H9 (cell line): ENCODE measurements around the gene C11orf58. TPM values are rescaled to one million over a fixed set of nuclear protein-coding genes. Genes with fewer than 3 reads are reported as not detected.

Experiments used
- DNase-seq: peaks from one replicate; pipeline ENCODE4 v3.0.0-alpha.2; 2017
- H2AFZ ChIP-seq: one replicate; pipeline ENCODE4 v1.6.1; 2013; ENCODE audit warnings: mild to moderate bottlenecking, low read length, control low read depth, moderate library complexity
- H2AK5ac ChIP-seq: 2 replicates; pipeline ENCODE4 v1.6.1; 2013; ENCODE audit warnings: low read length, control low read depth, mixed read lengths; ENCODE audit not compliant: insufficient read length
- H2BK120ac ChIP-seq: one replicate; pipeline ENCODE4 v1.6.1; 2013; ENCODE audit warnings: low read depth, mild to moderate bottlenecking, low read length, control low read depth, inconsistent platforms; ENCODE audit not compliant: poor library complexity, severe bottlenecking
- H2BK12ac ChIP-seq: 2 replicates; pipeline ENCODE4 v1.6.1; 2013; ENCODE audit warnings: low read length, control low read depth, mixed read lengths, low read depth; ENCODE audit not compliant: insufficient read length
- H2BK15ac ChIP-seq: 2 replicates; pipeline ENCODE4 v1.6.1; 2013; ENCODE audit warnings: low read depth, low read length, control low read depth
- H2BK20ac ChIP-seq: one replicate; pipeline ENCODE4 v1.6.1; 2013; ENCODE audit warnings: low read depth, mild to moderate bottlenecking, low read length, control low read depth, inconsistent platforms; ENCODE audit not compliant: poor library complexity, severe bottlenecking
- H2BK5ac ChIP-seq: 2 replicates; pipeline ENCODE4 v1.6.1; 2013; ENCODE audit warnings: low read length, control low read depth, mixed read lengths; ENCODE audit not compliant: insufficient read length
- H3K14ac ChIP-seq: 2 replicates; pipeline ENCODE4 v1.6.1; 2013; ENCODE audit warnings: low read length, control low read depth; ENCODE audit not compliant: insufficient read depth
- H3K18ac ChIP-seq: 2 replicates; pipeline ENCODE4 v1.6.1; 2013; ENCODE audit warnings: low read depth, mild to moderate bottlenecking, mixed read lengths, low read length, control low read depth; ENCODE audit not compliant: insufficient read length
- H3K23ac ChIP-seq: 2 replicates; pipeline ENCODE4 v1.6.1; 2013; ENCODE audit warnings: low read length, control low read depth, mixed read lengths, low read depth; ENCODE audit not compliant: insufficient read length
- H3K23me2 ChIP-seq: 2 replicates; pipeline ENCODE4 v1.6.1; 2013; ENCODE audit warnings: low read depth, mild to moderate bottlenecking, mixed read lengths, low read length, control low read depth; ENCODE audit not compliant: insufficient read length, poor library complexity, severe bottlenecking
- H3K27ac ChIP-seq: 2 replicates; pipeline ENCODE4 v1.5.1; 2013; ENCODE audit warnings: low read length, control low read depth, mixed read lengths, low read depth; ENCODE audit not compliant: insufficient read length
- H3K27me3 ChIP-seq: 2 replicates; pipeline ENCODE4 v1.6.1; 2013; ENCODE audit warnings: low read length, control low read depth, inconsistent platforms; ENCODE audit not compliant: insufficient read depth
- H3K4ac ChIP-seq: 2 replicates; pipeline ENCODE4 v1.6.1; 2013; ENCODE audit warnings: low read depth, mild to moderate bottlenecking, control low read depth, inconsistent platforms, low read length, moderate library complexity
- H3K4me1 ChIP-seq: 2 replicates; pipeline ENCODE4 v1.6.1; 2013; ENCODE audit warnings: low read length, control low read depth, inconsistent platforms; ENCODE audit not compliant: insufficient read depth
- H3K4me2 ChIP-seq: 2 replicates; pipeline ENCODE4 v1.6.1; 2013; ENCODE audit warnings: low read length, control low read depth, mixed read lengths; ENCODE audit not compliant: insufficient read length, insufficient read depth
- H3K56ac ChIP-seq: 2 replicates; pipeline ENCODE4 v1.6.1; 2013; ENCODE audit warnings: low read depth, mild to moderate bottlenecking, mixed read lengths, low read length, control low read depth; ENCODE audit not compliant: insufficient read length
- H3K79me1 ChIP-seq: 2 replicates; pipeline ENCODE4 v1.6.1; 2013; ENCODE audit warnings: low read depth, mild to moderate bottlenecking, moderate library complexity, low read length, control low read depth, inconsistent platforms; ENCODE audit not compliant: insufficient read depth, poor library complexity, severe bottlenecking
- H3K79me2 ChIP-seq: 2 replicates; pipeline ENCODE4 v1.6.1; 2013; ENCODE audit warnings: low read length, control low read depth, inconsistent platforms; ENCODE audit not compliant: insufficient read depth
- H3K9ac ChIP-seq: 2 replicates; pipeline ENCODE4 v1.6.1; 2013; ENCODE audit warnings: low read length, control low read depth, mixed read lengths; ENCODE audit not compliant: insufficient read length; ENCODE audit errors: extremely low read depth
- H3K9me3 ChIP-seq: one replicate; pipeline ENCODE4 v1.6.1; 2013; ENCODE audit warnings: low read depth, low read length, inconsistent platforms; ENCODE audit not compliant: control insufficient read depth
- H3T11ph ChIP-seq: one replicate; pipeline ENCODE4 v1.6.1; 2013; ENCODE audit warnings: mild to moderate bottlenecking, low read length, control low read depth, inconsistent platforms
- H4K20me1 ChIP-seq: one replicate; pipeline ENCODE4 v1.6.1; 2013; ENCODE audit not compliant: control insufficient read depth, insufficient read length, insufficient read depth
- H4K5ac ChIP-seq: 2 replicates; pipeline ENCODE4 v1.6.1; 2013; ENCODE audit warnings: low read depth, mild to moderate bottlenecking, mixed read lengths, low read length, control low read depth; ENCODE audit not compliant: insufficient read length
- H4K8ac ChIP-seq: replicated peaks from 2 replicates; pipeline ENCODE4 v1.6.1; 2013; ENCODE audit warnings: low read length, control low read depth, mixed read lengths, low read depth; ENCODE audit not compliant: insufficient read length
- H4K91ac ChIP-seq: 2 replicates; pipeline ENCODE4 v1.6.1; 2013; ENCODE audit warnings: low read depth, mild to moderate bottlenecking, moderate library complexity, mixed read lengths, low read length, control low read depth; ENCODE audit not compliant: insufficient read length
- H3K27ac Mint-ChIP-seq, 3 experiments: 2 replicates in 2 of 3; 3 replicates in 1 of 3; pipeline ENCODE4 v1.8.0; 2020 to 2021; ENCODE audit warnings: mixed read lengths in 3 of 3, mild to moderate bottlenecking in 1 of 3, moderate library complexity in 1 of 3
- H3K27me3 Mint-ChIP-seq: 2 replicates; pipeline ENCODE4 v1.8.0; 2021; ENCODE audit warnings: low read depth, mild to moderate bottlenecking, moderate library complexity, mixed read lengths
- H3K36me3 Mint-ChIP-seq, 3 experiments: 2 replicates in 2 of 3; 3 replicates in 1 of 3; pipeline ENCODE4 v1.8.0; 2020 to 2021; ENCODE audit warnings: low read depth in 3 of 3, mixed read lengths in 3 of 3; ENCODE audit not compliant: insufficient read depth in 1 of 3
- H3K4me1 Mint-ChIP-seq, 2 experiments: 2 replicates each; pipeline ENCODE4 v1.8.0; 2020; ENCODE audit warnings: mixed read lengths in 2 of 2
- H3K4me3 Mint-ChIP-seq, 2 experiments: 2 replicates in 1 of 2; 3 replicates in 1 of 2; pipeline ENCODE4 v1.8.0; 2020 to 2021; ENCODE audit warnings: mild to moderate bottlenecking in 2 of 2, mixed read lengths in 2 of 2, moderate library complexity in 1 of 2
- H3K9me3 Mint-ChIP-seq, 2 experiments: 2 replicates in 1 of 2; 3 replicates in 1 of 2; pipeline ENCODE4 v1.8.0; 2020; ENCODE audit warnings: mild to moderate bottlenecking in 2 of 2, mixed read lengths in 2 of 2, moderate library complexity in 1 of 2
- WGBS: extraction: QIAGEN DNeasy Blood & Tissue Kit; methylation state at CpG from one replicate; pipeline ENCODE4 v1.1.7; 2013; ENCODE audit warnings: missing lambda C conversion rate, low lambda C conversion rate, mixed read lengths; ENCODE audit not compliant: insufficient read length; ENCODE audit errors: extremely low coverage; 5-methylcytosine and 5-hydroxymethylcytosine counted together
- total RNA-seq: library from RNA; stranded (reverse); gene quantifications from 2 replicates; pipeline ENCODE4 v1.2.1, GENCODE V29; 2021
- TF ChIP-seq, protein P1 (sequence below): fragments of 200-600 bp; sonication (generic); conservative IDR thresholded peaks from 3 replicates; pipeline ENCODE4 v1.8.0; 2021; ENCODE audit warnings: antibody characterized with exemption, mild to moderate bottlenecking

Gene C11orf58
- total RNA-seq, 1 experiment from 2014 or later, result 169 TPM

DNA sequence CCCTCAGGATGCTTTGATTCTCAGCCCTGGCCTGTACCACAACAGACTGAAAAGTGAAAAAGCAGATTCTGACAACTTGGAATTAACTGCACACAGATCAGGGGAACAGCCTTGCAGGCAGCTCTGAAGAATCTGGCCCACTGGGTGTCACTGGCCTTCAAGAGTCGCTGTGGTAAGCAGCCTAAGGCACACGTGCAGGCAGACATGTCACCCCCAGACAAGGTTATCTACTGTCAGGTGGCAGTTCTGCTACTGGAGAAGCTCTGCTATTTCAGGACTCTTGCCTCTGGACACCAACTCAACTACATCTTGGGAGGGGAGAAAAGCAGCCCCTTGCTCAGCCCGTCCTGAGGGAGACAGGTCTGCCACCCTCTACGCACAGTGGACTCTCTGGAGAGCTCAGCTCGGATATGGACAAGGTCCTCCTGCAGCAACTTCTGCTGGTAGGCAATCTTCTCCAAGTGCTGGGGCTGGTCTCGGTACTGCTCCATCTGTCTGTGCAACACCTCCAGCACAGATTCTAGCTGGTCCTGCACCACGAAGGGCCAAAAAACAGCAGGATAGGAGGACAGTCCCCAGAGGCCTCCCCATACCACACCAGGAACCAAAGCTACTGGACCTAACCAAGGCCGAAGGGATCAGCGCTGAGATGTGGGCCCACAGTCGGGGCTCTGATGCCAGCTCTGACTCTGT, 63.0 kb downstream of the C11orf58 start:
- peak overlapping the region in 1 of 3 experiments; percentile 53; a peak in 2 of 7 replicates for H3K27ac Mint-ChIP-seq
- H3K4ac ChIP-seq, result no peak overlapping the region
- no peak overlapping the region for H3K56ac ChIP-seq
- H3K79me1 ChIP-seq, result no peaks in the 10 kb centered on the region
- no CpG with 5 or more reads among the region's 10 CpGs for WGBS
- H2BK5ac ChIP-seq, result no peak overlapping the region
- no peak overlapping the region for H3K23ac ChIP-seq
- no peak overlapping the region for H3K4me3 Mint-ChIP-seq
- no peak overlapping the region for H2AK5ac ChIP-seq
- H3K14ac ChIP-seq, result no peak overlapping the region; the same call in 1 of the 2 replicates
- no peak overlapping the region for H2BK15ac ChIP-seq
- no peaks in the 10 kb centered on the region for H3K4me1 ChIP-seq
- no peak overlapping the region for H2AFZ ChIP-seq
- H3K4me2 ChIP-seq, result no peak overlapping the region
- no peak for DNase-seq
- no peak overlapping the region for H2BK20ac ChIP-seq
- no peaks in the 10 kb centered on the region for H3K27me3 Mint-ChIP-seq
- H2BK120ac ChIP-seq, result no peak overlapping the region
- no peaks in the 10 kb centered on the region for H3K9me3 Mint-ChIP-seq
- H4K91ac ChIP-seq, result no peak overlapping the region
- TF ChIP-seq, protein P1, sequence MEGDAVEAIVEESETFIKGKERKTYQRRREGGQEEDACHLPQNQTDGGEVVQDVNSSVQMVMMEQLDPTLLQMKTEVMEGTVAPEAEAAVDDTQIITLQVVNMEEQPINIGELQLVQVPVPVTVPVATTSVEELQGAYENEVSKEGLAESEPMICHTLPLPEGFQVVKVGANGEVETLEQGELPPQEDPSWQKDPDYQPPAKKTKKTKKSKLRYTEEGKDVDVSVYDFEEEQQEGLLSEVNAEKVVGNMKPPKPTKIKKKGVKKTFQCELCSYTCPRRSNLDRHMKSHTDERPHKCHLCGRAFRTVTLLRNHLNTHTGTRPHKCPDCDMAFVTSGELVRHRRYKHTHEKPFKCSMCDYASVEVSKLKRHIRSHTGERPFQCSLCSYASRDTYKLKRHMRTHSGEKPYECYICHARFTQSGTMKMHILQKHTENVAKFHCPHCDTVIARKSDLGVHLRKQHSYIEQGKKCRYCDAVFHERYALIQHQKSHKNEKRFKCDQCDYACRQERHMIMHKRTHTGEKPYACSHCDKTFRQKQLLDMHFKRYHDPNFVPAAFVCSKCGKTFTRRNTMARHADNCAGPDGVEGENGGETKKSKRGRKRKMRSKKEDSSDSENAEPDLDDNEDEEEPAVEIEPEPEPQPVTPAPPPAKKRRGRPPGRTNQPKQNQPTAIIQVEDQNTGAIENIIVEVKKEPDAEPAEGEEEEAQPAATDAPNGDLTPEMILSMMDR, result no peak
- no peak overlapping the region for H4K5ac ChIP-seq
- H3T11ph ChIP-seq, result no peak overlapping the region
- no peaks in the 10 kb centered on the region for H3K23me2 ChIP-seq
- no peaks in the 10 kb centered on the region for H3K9me3 ChIP-seq
- no peak overlapping the region for H3K9ac ChIP-seq
- peaks cover 0 to 7% of the 10 kb centered on the region in 2 experiments; a peak in 1 of 4 replicates for H3K4me1 Mint-ChIP-seq
- no peaks in the 10 kb centered on the region for H3K79me2 ChIP-seq
- no peaks in the 10 kb centered on the region; the same call in 1 of the 2 replicates for H3K27me3 ChIP-seq
- H3K36me3 Mint-ChIP-seq, result peaks cover 0 to 25% (median 8%) of the 10 kb centered on the region in 3 experiments; a peak in 5 of 7 replicates
- no peak overlapping the region for H4K8ac ChIP-seq
- no peak overlapping the region for H3K18ac ChIP-seq
- H4K20me1 ChIP-seq, result no peaks in the 10 kb centered on the region
- H2BK12ac ChIP-seq, result no peak overlapping the region
- H3K27ac ChIP-seq, result no peak overlapping the region
